Uterus (tissue), 2 donors: ENCODE results near the gene TBX20.

Experiments used
- POLR2A ChIP-seq, 2 donors: fragments of 450-650 bp; IDR thresholded peaks; one replicate each; pipeline ENCODE4 v1.6.1; 2016; ENCODE audit warnings: antibody characterized with exemption in 2 of 2, mild to moderate bottlenecking in 1 of 2, moderate library complexity in 1 of 2
- TF ChIP-seq, protein P1 (sequence below), 4 experiments: fragments of 200-600 bp in 2 of 4; fragments of 450-650 bp in 2 of 4; sonication (generic) in 2 of 4; IDR thresholded peaks; one replicate each; pipeline ENCODE4 v1.5.1; 2016 to 2019; ENCODE audit warnings: antibody characterized with exemption in 4 of 4, mild to moderate bottlenecking in 2 of 4, moderate library complexity in 1 of 4

- no peak for TF ChIP-seq POLR2A (IDR thresholded peaks at IDR 0.05)
- TF ChIP-seq, protein P1, sequence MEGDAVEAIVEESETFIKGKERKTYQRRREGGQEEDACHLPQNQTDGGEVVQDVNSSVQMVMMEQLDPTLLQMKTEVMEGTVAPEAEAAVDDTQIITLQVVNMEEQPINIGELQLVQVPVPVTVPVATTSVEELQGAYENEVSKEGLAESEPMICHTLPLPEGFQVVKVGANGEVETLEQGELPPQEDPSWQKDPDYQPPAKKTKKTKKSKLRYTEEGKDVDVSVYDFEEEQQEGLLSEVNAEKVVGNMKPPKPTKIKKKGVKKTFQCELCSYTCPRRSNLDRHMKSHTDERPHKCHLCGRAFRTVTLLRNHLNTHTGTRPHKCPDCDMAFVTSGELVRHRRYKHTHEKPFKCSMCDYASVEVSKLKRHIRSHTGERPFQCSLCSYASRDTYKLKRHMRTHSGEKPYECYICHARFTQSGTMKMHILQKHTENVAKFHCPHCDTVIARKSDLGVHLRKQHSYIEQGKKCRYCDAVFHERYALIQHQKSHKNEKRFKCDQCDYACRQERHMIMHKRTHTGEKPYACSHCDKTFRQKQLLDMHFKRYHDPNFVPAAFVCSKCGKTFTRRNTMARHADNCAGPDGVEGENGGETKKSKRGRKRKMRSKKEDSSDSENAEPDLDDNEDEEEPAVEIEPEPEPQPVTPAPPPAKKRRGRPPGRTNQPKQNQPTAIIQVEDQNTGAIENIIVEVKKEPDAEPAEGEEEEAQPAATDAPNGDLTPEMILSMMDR (IDR thresholded peaks at IDR 0.05), result no peak
Measured at GRCh38 chr7:35246819-35247218, 7.1 kb downstream of the TBX20 start.
